Stimulated activated CD8-positive, alpha-beta memory T cell treated with anti-CD3 and anti-CD28 coated beads, Interleukin-4, amount 100 ng/mL, for 48 hours (primary cell): ENCODE results near the gene MRPL52.
"Not testable (repeated sequence)": the region's sequence is repeated elsewhere in the genome, so short reads cannot be mapped to it uniquely, and the experiment has no call there.

ENCODE experiments used
- DNase-seq: peaks from one replicate; pipeline ENCODE4 v3.0.0-alpha.2; 2020

Gene MRPL52

DNA sequence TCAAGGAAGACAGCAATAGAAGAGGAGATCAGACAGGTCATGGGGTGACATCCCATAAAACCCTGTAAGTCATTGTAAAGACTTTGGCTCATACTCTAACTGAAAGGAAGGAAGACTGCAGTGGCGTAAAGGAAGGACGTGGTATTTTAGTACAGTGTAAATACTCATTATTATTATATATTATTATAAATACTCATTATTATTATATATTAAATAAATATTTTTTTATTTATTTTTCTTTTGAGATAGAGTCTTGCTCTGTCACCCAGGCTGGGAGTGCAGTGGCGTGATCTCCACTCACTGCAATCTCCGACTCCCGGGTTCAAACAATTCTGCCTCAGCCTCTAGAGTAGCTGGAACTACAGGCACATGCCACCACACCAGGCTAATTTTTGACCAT is 26.7 kb downstream of the MRPL52 start:
- DNase-seq, result no peak

DNA sequence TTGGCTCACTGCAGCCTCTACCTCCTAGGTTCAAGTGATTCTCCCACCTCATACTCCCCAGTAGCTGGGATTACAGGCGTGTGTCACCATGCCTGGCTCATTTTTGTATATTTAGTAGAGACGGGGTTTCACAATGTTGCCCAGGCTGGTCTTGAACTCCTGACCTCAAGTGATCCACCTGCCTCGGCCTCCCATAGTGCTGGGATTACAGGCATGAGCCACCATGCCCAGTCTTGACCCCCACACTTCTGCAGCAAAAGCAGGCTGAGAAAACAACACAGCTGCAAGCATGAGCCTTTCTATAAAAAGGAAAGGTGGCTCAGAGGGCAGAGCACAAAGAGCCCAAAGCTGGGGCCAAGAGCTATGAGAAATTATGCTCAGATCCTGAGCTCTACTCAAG is 30.7 kb downstream of the MRPL52 start:
- not testable (repeated sequence) for DNase-seq

DNA sequence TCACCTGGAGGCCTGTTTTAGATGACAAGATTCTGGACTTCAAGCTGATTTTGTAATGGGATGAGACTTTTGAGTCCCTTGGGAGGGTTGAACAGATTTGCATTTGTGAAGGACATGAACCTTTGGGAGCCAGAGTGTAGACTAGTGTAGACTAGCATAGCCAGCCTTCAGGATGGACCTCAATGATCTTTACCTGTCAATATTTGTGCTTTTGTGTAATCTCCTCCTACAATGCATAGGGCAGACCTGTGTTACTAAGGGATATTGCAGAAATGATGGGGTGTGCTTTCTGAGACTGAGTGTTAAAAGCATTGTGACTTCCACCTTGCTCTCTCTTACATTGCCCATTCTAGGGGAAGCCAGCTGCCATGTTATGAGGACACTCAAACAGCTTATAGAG is 32.0 kb downstream of the MRPL52 start:
- no peak for DNase-seq

GRCh38 chr14:22864979-22865378 is 35.3 kb downstream of the MRPL52 start:
- DNase-seq, result no peak

GRCh38 chr14:22865424-22866405 is 36.0 kb downstream of the MRPL52 start:
- DNase-seq, result peak; percentile 57

DNA sequence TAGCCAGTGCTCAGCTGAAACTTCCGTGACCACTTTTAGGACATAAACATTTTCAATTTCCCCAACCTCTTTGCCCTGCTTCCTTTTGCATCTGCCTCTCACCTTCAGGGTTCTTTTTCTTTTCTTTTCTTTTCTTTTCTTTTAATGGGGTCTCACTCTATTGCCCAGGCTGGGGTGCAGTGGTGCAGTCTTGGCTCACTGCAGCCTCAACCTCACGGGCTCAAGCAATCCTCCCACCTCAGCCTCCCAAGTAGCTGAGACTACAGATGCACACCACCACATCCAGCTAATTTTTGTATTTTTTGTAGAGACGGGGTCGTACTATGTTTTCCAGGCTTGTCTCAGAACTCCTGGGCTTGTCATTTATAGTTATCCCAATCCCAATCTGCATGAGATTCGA is 37.2 kb downstream of the MRPL52 start:
- DNase-seq, result no peak

DNA sequence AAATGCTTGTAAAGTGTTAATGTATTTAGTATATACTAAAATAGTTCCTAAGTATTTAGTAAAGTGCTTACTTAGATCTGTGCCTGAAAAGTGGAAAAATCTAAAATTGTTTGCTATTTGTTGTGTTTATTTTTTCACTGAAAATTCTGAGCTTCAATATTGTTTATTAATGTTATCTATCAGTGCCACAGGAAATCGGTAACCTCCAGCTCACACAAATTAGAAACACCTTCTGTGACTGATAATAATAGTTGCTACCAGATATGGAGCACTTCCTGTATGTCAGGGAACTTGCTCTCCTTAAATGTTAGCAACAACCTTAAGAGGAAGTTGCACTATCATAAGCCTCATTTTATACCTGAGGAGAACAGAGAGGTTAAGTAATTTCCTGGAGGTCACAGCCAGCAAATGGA is 41.1 kb downstream of the MRPL52 start:
- DNase-seq, result no peak

GRCh38 chr14:22871224-22872032 is 41.7 kb downstream of the MRPL52 start, which contains the start of gene LRP10:
LRP10 (plus strand) TSS chr14:22871740; CDS start chr14:22872304, 564 bp downstream.
- DNase-seq, result peak; percentile 87

GRCh38 chr14:22872033-22872832 is 42.5 kb downstream of the MRPL52 start:
- DNase-seq, result peak; percentile 87

DNA sequence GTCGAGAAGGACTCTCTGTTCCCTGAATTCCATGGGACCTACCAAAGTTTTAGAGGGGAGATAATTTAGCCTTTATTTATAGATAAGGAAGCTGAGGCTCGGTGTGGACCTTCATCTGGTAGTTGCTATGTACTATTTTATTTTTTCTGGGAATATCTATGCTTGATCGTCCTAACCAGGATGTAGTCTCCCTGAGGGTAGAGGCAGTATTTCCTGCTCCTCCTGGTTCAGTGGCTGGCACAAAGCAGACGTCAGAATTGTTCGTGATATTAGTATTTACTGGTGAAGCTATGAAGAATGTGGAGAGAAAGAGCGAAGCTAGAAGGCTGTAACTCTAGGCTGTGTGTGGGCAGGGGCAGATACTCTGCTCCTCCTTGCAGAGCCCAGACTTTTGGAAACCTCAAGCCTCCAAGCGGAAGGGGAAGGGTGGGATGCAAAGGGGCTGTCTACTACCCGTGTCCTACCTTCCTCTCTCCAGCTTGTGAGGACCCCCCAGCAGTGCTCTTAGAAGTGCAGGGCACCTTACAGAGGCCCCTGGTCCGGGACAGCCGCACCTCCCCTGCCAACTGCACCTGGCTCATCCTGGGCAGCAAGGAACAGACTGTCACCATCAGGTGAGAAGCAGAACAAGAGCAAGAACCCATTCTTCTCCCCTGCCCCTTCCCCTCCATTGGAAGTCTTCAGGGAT is 43.3 kb downstream of the MRPL52 start:
- DNase-seq, result no peak

DNA sequence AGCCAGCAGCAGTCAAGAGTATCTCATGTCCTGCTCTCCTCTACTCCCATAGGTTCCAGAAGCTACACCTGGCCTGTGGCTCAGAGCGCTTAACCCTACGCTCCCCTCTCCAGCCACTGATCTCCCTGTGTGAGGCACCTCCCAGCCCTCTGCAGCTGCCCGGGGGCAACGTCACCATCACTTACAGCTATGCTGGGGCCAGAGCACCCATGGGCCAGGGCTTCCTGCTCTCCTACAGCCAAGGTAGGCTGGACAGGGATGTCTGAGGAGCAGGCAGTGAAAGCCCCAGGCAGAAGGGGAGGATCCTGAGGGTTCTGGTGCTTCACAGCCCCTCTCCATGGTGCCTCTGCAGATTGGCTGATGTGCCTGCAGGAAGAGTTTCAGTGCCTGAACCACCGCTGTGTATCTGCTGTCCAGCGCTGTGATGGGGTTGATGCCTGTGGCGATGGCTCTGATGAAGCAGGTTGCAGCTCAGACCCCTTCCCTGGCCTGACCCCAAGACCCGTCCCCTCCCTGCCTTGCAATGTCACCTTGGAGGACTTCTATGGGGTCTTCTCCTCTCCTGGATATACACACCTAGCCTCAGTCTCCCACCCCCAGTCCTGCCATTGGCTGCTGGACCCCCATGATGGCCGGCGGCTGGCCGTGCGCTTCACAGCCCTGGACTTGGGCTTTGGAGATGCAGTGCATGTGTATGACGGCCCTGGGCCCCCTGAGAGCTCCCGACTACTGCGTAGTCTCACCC is 45.5 kb downstream of the MRPL52 start:
- DNase-seq, result no peak

- DNase-seq, result no peak
Observed at GRCh38 chr14:22875748-22876319, 46.1 kb downstream of the MRPL52 start.

DNA sequence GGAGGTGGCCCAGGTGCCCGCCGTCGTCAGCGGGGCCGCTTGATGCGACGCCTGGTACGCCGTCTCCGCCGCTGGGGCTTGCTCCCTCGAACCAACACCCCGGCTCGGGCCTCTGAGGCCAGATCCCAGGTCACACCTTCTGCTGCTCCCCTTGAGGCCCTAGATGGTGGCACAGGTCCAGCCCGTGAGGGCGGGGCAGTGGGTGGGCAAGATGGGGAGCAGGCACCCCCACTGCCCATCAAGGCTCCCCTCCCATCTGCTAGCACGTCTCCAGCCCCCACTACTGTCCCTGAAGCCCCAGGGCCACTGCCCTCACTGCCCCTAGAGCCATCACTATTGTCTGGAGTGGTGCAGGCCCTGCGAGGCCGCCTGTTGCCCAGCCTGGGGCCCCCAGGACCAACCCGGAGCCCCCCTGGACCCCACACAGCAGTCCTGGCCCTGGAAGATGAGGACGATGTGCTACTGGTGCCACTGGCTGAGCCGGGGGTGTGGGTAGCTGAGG is 47.4 kb downstream of the MRPL52 start:
- no peak for DNase-seq

GRCh38 chr14:22878271-22879246 is 48.9 kb downstream of the MRPL52 start:
- no peak for DNase-seq

GRCh38 chr14:22882064-22882463 is 52.4 kb downstream of the MRPL52 start:
- DNase-seq, result no peak

GRCh38 chr14:22882529-22883172 is 53.0 kb downstream of the MRPL52 start:
- no peak for DNase-seq

DNA sequence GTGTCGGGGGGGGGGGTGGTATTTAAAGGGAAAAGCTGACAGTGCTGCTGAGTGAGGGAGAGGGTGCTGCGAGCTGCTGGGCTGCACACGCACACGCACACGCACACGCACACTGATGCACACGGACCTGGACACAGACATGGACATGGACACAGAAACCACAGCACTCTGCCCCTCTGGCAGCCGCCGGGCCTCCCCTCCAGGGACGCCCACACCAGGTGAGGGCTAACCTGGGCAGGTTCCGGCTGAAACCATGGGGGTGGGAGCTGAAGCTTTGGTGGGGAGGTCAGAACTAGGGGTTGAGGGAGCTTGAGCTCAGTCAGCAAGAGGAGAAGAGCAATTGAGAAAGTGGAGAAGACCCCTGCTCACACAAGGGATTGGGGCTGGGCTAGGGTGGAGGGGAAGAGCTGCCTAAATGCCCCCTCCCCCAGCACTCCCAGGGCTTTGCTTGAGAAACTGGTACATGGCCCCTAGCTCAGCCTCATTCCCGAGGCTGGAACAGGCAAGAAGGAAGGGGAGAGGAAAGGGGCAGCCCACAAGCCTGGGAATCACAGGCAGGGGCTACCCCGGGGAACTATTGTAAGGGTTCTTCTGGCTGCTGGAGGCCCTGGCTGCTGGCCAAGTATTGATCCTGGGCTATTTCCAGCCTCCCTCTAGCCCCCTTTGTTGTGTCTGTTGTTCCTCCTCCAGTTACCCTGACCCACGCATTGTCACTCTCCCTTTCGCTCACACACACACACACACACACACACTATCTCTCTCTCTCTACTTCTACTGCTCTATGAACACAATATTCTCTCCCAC is 53.7 kb downstream of the MRPL52 start, which contains the start of gene REM2:
TSS of gene REM2 (plus strand) at position 50 of the 804 bp plus-strand sequence. CDS start at position 116, 66 bp downstream.
- DNase-seq, result no peak
